Sigmoid colon (tissue), 3 donors: ENCODE measurements around the gene EXOC7.

Experiments
- POLR2A ChIP-seq, 2 donors: fragments of 450-650 bp; IDR thresholded peaks; one replicate each; pipeline ENCODE4 v1.6.1; 2016; ENCODE audit warnings: antibody characterized with exemption in 2 of 2, mild to moderate bottlenecking in 2 of 2, moderate library complexity in 2 of 2
- TF ChIP-seq, protein P1 (sequence below), 4 experiments: fragments of 450-650 bp in 3 of 4; fragments of 200-600 bp in 1 of 4; IDR thresholded peaks; one replicate each; pipeline ENCODE4 v1.5.1; 2016 to 2019; ENCODE audit warnings: antibody characterized with exemption in 4 of 4, mild to moderate bottlenecking in 3 of 4, moderate library complexity in 2 of 4

GRCh38 chr17:76036497-76037261 lies 66.9 kb downstream of the EXOC7 start:
- TF ChIP-seq POLR2A (IDR thresholded peaks at IDR 0.05): no peak
- TF ChIP-seq, protein P1, sequence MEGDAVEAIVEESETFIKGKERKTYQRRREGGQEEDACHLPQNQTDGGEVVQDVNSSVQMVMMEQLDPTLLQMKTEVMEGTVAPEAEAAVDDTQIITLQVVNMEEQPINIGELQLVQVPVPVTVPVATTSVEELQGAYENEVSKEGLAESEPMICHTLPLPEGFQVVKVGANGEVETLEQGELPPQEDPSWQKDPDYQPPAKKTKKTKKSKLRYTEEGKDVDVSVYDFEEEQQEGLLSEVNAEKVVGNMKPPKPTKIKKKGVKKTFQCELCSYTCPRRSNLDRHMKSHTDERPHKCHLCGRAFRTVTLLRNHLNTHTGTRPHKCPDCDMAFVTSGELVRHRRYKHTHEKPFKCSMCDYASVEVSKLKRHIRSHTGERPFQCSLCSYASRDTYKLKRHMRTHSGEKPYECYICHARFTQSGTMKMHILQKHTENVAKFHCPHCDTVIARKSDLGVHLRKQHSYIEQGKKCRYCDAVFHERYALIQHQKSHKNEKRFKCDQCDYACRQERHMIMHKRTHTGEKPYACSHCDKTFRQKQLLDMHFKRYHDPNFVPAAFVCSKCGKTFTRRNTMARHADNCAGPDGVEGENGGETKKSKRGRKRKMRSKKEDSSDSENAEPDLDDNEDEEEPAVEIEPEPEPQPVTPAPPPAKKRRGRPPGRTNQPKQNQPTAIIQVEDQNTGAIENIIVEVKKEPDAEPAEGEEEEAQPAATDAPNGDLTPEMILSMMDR (IDR thresholded peaks at IDR 0.05): no peak
